ENCODE results near the gene HEBP2. TPM values are rescaled to one million over a fixed set of nuclear protein-coding genes. Genes with fewer than 3 reads are reported as not detected.

Gene HEBP2
- total RNA-seq, 2 experiments from 2014 or later: 37.2 to 43.1 TPM

- Mint-ChIP-seq H3K4me1 (no peaks in the 10 kb centered on the region), H3K36me3 (no peaks in the 10 kb centered on the region), H3K4me3 (no peak overlapping the region), H3K27me3 (peaks cover 3% of the 10 kb centered on the region), H3K9me3 (ENCODE audit: low read depth) (no peaks in the 10 kb centered on the region), H3K27ac (no peak overlapping the region)
- ATAC-seq (no peak), DNase-seq (no peak)
- CTCF ChIA-PET: interaction anchor here (1.0 kb wide), 1 partner anchor 135 kb away, joined by 3 read pairs; no protein-coding TSS in a partner anchor
These were observed 21.3 kb upstream of the HEBP2 start for GRCh38 chr6:138382498-138383265.

GRCh38 chr6:138383776-138384175, 20.2 kb upstream of the HEBP2 start:
- Mint-ChIP-seq H3K27me3 (peaks cover 9% of the 10 kb centered on the region), H3K4me3 (no peak overlapping the region)
- CTCF ChIA-PET: no interaction called here

GRCh38 chr6:138386897-138387296, 17.1 kb upstream of the HEBP2 start:
- Mint-ChIP-seq H3K27ac (no peak overlapping the region), H3K4me3 (no peak overlapping the region), H3K4me1 (no peaks in the 10 kb centered on the region), H3K9me3 (ENCODE audit: low read depth) (no peaks in the 10 kb centered on the region), H3K36me3 (no peaks in the 10 kb centered on the region), H3K27me3 (peaks cover 23% of the 10 kb centered on the region)
- DNase-seq (no peak), ATAC-seq (no peak)
- CTCF ChIA-PET: no interaction called here

More at GRCh38 chr6:138383776-138384175, 20.2 kb upstream of the HEBP2 start:
- H3K27ac Mint-ChIP-seq: no peak overlapping the region
- DNase-seq (no peak), ATAC-seq (no peak)
- no peaks in the 10 kb centered on the region for H3K36me3 Mint-ChIP-seq
- H3K9me3 Mint-ChIP-seq (ENCODE audit: low read depth): no peaks in the 10 kb centered on the region
- H3K4me1 Mint-ChIP-seq: no peaks in the 10 kb centered on the region

- no peak overlapping the region for H3K4me3 Mint-ChIP-seq
- no peaks in the 10 kb centered on the region for H3K9me3 Mint-ChIP-seq (ENCODE audit: low read depth)
- no peak for DNase-seq
- H3K27me3 Mint-ChIP-seq: peaks cover 26% of the 10 kb centered on the region
- no peak for ATAC-seq
- no peaks in the 10 kb centered on the region for H3K4me1 Mint-ChIP-seq
- no peaks in the 10 kb centered on the region for H3K36me3 Mint-ChIP-seq
- CTCF ChIA-PET: interaction anchor here (2.0 kb wide), 1 partner anchor 15 kb away, joined by 5 read pairs; no protein-coding TSS in a partner anchor
- no peak overlapping the region for H3K27ac Mint-ChIP-seq
These were observed 16.2 kb upstream of the HEBP2 start for GRCh38 chr6:138387577-138388368.

GRCh38 chr6:138389551-138389950, 14.5 kb upstream of the HEBP2 start:
- no peak overlapping the region for H3K4me3 Mint-ChIP-seq
- peaks cover 6% of the 10 kb centered on the region for H3K4me1 Mint-ChIP-seq
- DNase-seq (no peak), ATAC-seq (no peak)
- H3K36me3 Mint-ChIP-seq: no peaks in the 10 kb centered on the region
- CTCF ChIA-PET: interaction anchor here (2.0 kb wide), 1 partner anchor 13 kb away, joined by 5 read pairs; no protein-coding TSS in a partner anchor
- no peak overlapping the region for H3K27ac Mint-ChIP-seq
- H3K27me3 Mint-ChIP-seq: peaks cover 27% of the 10 kb centered on the region
- H3K9me3 Mint-ChIP-seq (ENCODE audit: low read depth): no peaks in the 10 kb centered on the region

- H3K27me3 Mint-ChIP-seq: peaks cover 15% of the 10 kb centered on the region
- H3K9me3 Mint-ChIP-seq (ENCODE audit: low read depth): no peaks in the 10 kb centered on the region
These were observed 9.9 kb upstream of the HEBP2 start for GRCh38 chr6:138393871-138394783.

GRCh38 chr6:138396709-138397108, 7.3 kb upstream of the HEBP2 start:
- Mint-ChIP-seq H3K36me3 (no peaks in the 10 kb centered on the region), H3K27me3 (peaks cover 6% of the 10 kb centered on the region), H3K4me3 (no peak overlapping the region), H3K9me3 (ENCODE audit: low read depth) (no peaks in the 10 kb centered on the region), H3K27ac (no peak overlapping the region), H3K4me1 (peaks cover 6% of the 10 kb centered on the region)
- CTCF ChIA-PET: no interaction called here
- no peak for DNase-seq
- ATAC-seq: no peak

More at GRCh38 chr6:138393871-138394783, 9.9 kb upstream of the HEBP2 start:
- Mint-ChIP-seq H3K27ac (no peak overlapping the region), H3K4me3 (no peak overlapping the region), H3K36me3 (no peaks in the 10 kb centered on the region), H3K4me1 (peaks cover 6% of the 10 kb centered on the region)
- ATAC-seq (no peak), DNase-seq (no peak)
- CTCF ChIA-PET: interaction anchor here (0.7 to 3.1 kb wide), 2 partner anchors 10 to 388 kb away, joined by 3 to 11 read pairs; partner anchors contain the start of gene HEBP2

- DNase-seq (no peak), ATAC-seq (no peak)
- H3K27me3 Mint-ChIP-seq: peaks cover 7% of the 10 kb centered on the region
- no peak overlapping the region for H3K4me3 Mint-ChIP-seq
- no peaks in the 10 kb centered on the region for H3K9me3 Mint-ChIP-seq (ENCODE audit: low read depth)
- H3K27ac Mint-ChIP-seq: no peak overlapping the region
- H3K4me1 Mint-ChIP-seq: peaks cover 6% of the 10 kb centered on the region
- no peaks in the 10 kb centered on the region for H3K36me3 Mint-ChIP-seq
- CTCF ChIA-PET: no interaction called here
These were observed 6.6 kb upstream of the HEBP2 start for GRCh38 chr6:138397128-138398122.

- ATAC-seq (no peak), DNase-seq (no peak)
- H3K4me3 Mint-ChIP-seq: no peak overlapping the region
- peaks cover 4% of the 10 kb centered on the region for H3K27me3 Mint-ChIP-seq
- peaks cover 9% of the 10 kb centered on the region for H3K4me1 Mint-ChIP-seq
- no peak overlapping the region for H3K27ac Mint-ChIP-seq
- CTCF ChIA-PET: no interaction called here
- no peaks in the 10 kb centered on the region for H3K9me3 Mint-ChIP-seq (ENCODE audit: low read depth)
- peaks cover under 1% of the 10 kb centered on the region for H3K36me3 Mint-ChIP-seq
These were observed 3.7 kb upstream of the HEBP2 start for GRCh38 chr6:138400326-138400725.

- DNase-seq (no peak), ATAC-seq (no peak)
- Mint-ChIP-seq H3K4me1 (peaks cover 16% of the 10 kb centered on the region), H3K4me3 (no peak overlapping the region), H3K27ac (no peak overlapping the region), H3K9me3 (ENCODE audit: low read depth) (no peaks in the 10 kb centered on the region), H3K27me3 (peaks cover 4% of the 10 kb centered on the region), H3K36me3 (peaks cover 11% of the 10 kb centered on the region)
- CTCF ChIA-PET: interaction anchor here (0.6 to 3.3 kb wide), 5 partner anchors 13 to 116 kb away, joined by 3 to 18 read pairs (median 3); no protein-coding TSS in a partner anchor
These were observed 1.8 kb upstream of the HEBP2 start for GRCh38 chr6:138401960-138402837.

GRCh38 chr6:138402838-138403187, 1.2 kb upstream of the HEBP2 start:
- CTCF ChIA-PET: interaction anchor here (0.6 to 3.3 kb wide), 9 partner anchors 9 to 115 kb away, joined by 3 to 18 read pairs (median 3); no protein-coding TSS in a partner anchor
- Mint-ChIP-seq H3K27ac (no peak overlapping the region), H3K27me3 (peaks cover 4% of the 10 kb centered on the region), H3K9me3 (ENCODE audit: low read depth) (no peaks in the 10 kb centered on the region), H3K36me3 (peaks cover 14% of the 10 kb centered on the region), H3K4me3 (peak overlapping the region; percentile 75), H3K4me1 (peaks cover 16% of the 10 kb centered on the region)
- ATAC-seq (no peak), DNase-seq (no peak)

Measured in activated CD8-positive, alpha-beta memory T cell treated with anti-CD3 and anti-CD28 coated beads, Interleukin-2, amount 10 ng/mL, durations not matched to agents 7 days and 5 days (primary cell).